ENCODE data around the gene TRAF7.

DNA sequence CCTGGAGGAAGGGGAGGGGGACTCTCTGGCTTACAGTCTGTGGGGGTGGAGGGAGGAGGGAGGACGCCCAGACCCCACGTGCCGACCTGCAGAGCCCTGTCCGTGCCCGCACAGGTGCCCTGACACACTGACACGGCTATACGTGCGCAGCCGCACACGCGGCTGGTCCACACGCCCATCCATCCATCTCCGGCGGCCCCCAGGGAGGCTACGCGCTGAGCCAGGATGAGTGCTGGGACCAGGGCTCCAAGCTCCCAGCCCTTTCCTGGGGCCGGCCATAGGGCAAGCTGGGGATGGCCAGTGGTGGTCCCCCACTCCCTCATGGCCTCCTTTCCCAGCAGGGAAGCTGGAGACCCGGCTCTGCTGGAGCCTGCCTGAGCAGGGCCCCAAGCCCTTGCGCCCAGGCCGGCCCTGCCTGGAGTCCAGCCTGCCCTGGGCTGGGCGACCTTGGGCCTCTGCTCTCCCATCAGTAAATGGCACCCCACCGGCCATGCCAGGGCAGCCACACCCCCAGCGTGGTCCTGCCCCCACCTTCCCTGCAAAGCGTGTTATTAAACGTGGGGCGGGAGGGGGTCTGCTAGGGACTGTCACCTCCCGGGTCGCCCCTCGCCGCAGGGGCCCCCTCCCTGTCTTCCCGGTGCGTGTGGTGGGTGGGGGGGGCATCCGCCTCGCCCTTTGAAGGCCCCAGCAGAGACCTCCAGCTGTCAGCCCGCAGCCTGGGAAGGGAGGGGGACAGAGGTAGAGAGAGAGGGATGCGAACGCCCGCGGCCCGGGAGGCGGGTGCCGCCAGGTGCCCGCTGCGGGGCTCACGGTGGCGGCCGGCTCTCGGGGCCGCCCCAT is 40.0 kb downstream of the TRAF7 start:
- no peak for TF ChIP-seq CTCF (IDR thresholded peaks at IDR 0.05)
- TF ChIP-seq POLR2A (IDR thresholded peaks at IDR 0.05), result no peak

Data from ovary (tissue), 3 donors.